Lung (tissue), 12 donors: Measurements from ENCODE around the gene ACTG1. TPM values are rescaled to one million over a fixed set of nuclear protein-coding genes. Genes with fewer than 3 reads are reported as not detected.
A peak's percentile ranks its signal among the peaks of the same experiment; 100 is the strongest.

Experiments used
- ATAC-seq: fragments of 200-7000 bp; cut with Tn5 transposase; one replicate; pipeline ENCODE4 v1.9.1; 2020; ENCODE audit warnings: moderate number of reproducible peaks; ENCODE audit not compliant: insufficient read depth, low FRiP score
- DNase-seq, 3 donors: peaks; one replicate each; pipeline ENCODE4 v3.0.0-alpha.2; 2013 to 2017
- H3K27ac ChIP-seq, 2 donors: one replicate each; pipeline ENCODE4 v1.5.1; 2013; ENCODE audit warnings: mild to moderate bottlenecking in 2 of 2, moderate library complexity in 2 of 2, control low read depth in 1 of 2, inconsistent platforms in 1 of 2, low read depth in 1 of 2, low read length in 1 of 2
- H3K27me3 ChIP-seq, 3 donors: one replicate each; pipeline ENCODE4 v1.5.1; 2013; ENCODE audit warnings: low read length in 2 of 3; ENCODE audit not compliant: control insufficient read depth in 3 of 3, insufficient read depth in 3 of 3
- H3K36me3 ChIP-seq, 4 donors: one replicate each; pipeline ENCODE4 v1.5.1; 2013; ENCODE audit warnings: low read length in 4 of 4, mild to moderate bottlenecking in 1 of 4, moderate library complexity in 1 of 4; ENCODE audit not compliant: control insufficient read depth in 4 of 4, insufficient read depth in 4 of 4
- H3K4me1 ChIP-seq, 5 donors: one replicate each; pipeline ENCODE4 v1.5.1; 2013; ENCODE audit warnings: low read length in 5 of 5, mild to moderate bottlenecking in 2 of 5, moderate library complexity in 1 of 5; ENCODE audit not compliant: control insufficient read depth in 5 of 5, insufficient read depth in 5 of 5
- H3K4me3 ChIP-seq: one replicate; pipeline ENCODE4 v1.5.1; 2013; ENCODE audit warnings: mild to moderate bottlenecking, control low read depth, moderate library complexity
- H3K9ac ChIP-seq, 2 donors: one replicate each; pipeline ENCODE4 v1.5.1; 2013; ENCODE audit warnings: low read length in 2 of 2, control low read depth in 1 of 2; ENCODE audit not compliant: insufficient read depth in 1 of 2
- H3K9me3 ChIP-seq, 4 donors: one replicate each; pipeline ENCODE4 v1.5.1; 2013; ENCODE audit warnings: low read length in 3 of 4, mild to moderate bottlenecking in 1 of 4, moderate library complexity in 1 of 4; ENCODE audit not compliant: control insufficient read depth in 4 of 4, insufficient read depth in 3 of 4
- CTCF ChIP-seq: IDR thresholded peaks from 2 replicates; pipeline ENCODE4 v1.5.1; 2012; ENCODE audit warnings: mild to moderate bottlenecking; ENCODE audit errors: control extremely low read depth, extremely low read depth
- WGBS, 2 donors: extraction: QIAGEN DNeasy Blood & Tissue Kit; methylation state at CpG; one replicate each; pipeline ENCODE4 v1.1.7; 2013; 5-methylcytosine and 5-hydroxymethylcytosine counted together
- polyA plus RNA-seq, 2 donors: library from polyadenylated mRNA; stranded (reverse); fragments of 200-250 nt; gene quantifications; one replicate each; pipeline ENCODE4 v1.2.1, GENCODE V29; 2013
- total RNA-seq, 2 donors: library from RNA; depleted of rRNA in 1 of 2; stranded (reverse); fragments of >200 nt in 1 of 2; gene quantifications; one replicate each; pipeline ENCODE4 v1.2.1, GENCODE V29; 2014 to 2021
- donor health status: control.
- donor health status: control.
- donor health status: Bipolar disorder and iron deficiency.
- donor health status: healthy.
- donor health status: DM: yes; HTN: yes; CAD: no.

The ACTG1 gene
- total and polyA plus RNA-seq, 4 donors: 1,461 to 4,301 (median 3,063) TPM

- TF ChIP-seq CTCF: no peak
- DNase-seq: peak; percentile 70 to 73 (median 71)
- Histone ChIP-seq H3K4me3 (peak overlapping the region; percentile 87), H3K27ac (peak overlapping the region; percentile 83 to 87), H3K36me3 (peaks cover 0 to 33% (median 11%) of the 10 kb centered on the region in 4 donors), H3K4me1 (peaks cover 0 to 22% (median 5%) of the 10 kb centered on the region in 5 donors), H3K9me3 (no peaks in the 10 kb centered on the region), H3K27me3 (no peaks in the 10 kb centered on the region), H3K9ac (no peak overlapping the region)
- peak; percentile 61 for ATAC-seq
- 1 to 2% methylated on average over 19 of the region's 19 CpGs for WGBS, 2 donors
Observed at GRCh38 chr17:81553018-81553615, 40.5 kb upstream of the ACTG1 start.

- Histone ChIP-seq H3K36me3 (peaks cover 0 to 33% (median 12%) of the 10 kb centered on the region in 4 donors), H3K9ac (peak within 1 kb of the TSS in 1 of 2 donors; percentile 23), H3K4me1 (peaks cover 0 to 22% (median 5%) of the 10 kb centered on the region in 5 donors), H3K27ac (peak within 1 kb of the TSS; percentile 83 to 87), H3K4me3 (peak within 1 kb of the TSS; percentile 87), H3K27me3 (no peaks in the 10 kb centered on the region), H3K9me3 (no peaks in the 10 kb centered on the region)
- WGBS, 2 donors: 0 to 1% methylated on average over 61 to 85 of the region's 85 CpGs
- no peak for TF ChIP-seq CTCF
- ATAC-seq (peak; percentile 86), DNase-seq (peak; percentile 80 to 89 (median 81))
Observed at GRCh38 chr17:81552244-81553017, 39.8 kb upstream of the ACTG1 start, which contains the start of gene FAAP100. Gene FAAP100, minus strand, starts transcription at chr17:81552353. Its CDS starts 23 bp downstream, at chr17:81552330.

- peak; percentile 16 for ATAC-seq
- peaks cover 0 to 22% (median 5%) of the 10 kb centered on the region in 5 donors for H3K4me1 ChIP-seq
Observed at GRCh38 chr17:81551458-81552243, 39.1 kb upstream of the ACTG1 start.

More at GRCh38 chr17:81551458-81552243, 39.1 kb upstream of the ACTG1 start:
- no peak for TF ChIP-seq CTCF
- H3K9me3 ChIP-seq: no peaks in the 10 kb centered on the region
- H3K36me3 ChIP-seq: peaks cover 0 to 35% (median 17%) of the 10 kb centered on the region in 4 donors
- H3K4me3 ChIP-seq: peak overlapping the region; percentile 87
- H3K27me3 ChIP-seq: no peaks in the 10 kb centered on the region
- DNase-seq: peak in 1 of 3 donors; percentile 19
- peak overlapping the region in 1 of 2 donors; percentile 23 for H3K9ac ChIP-seq
- WGBS, 2 donors: 2 to 4% methylated on average over 45 to 69 of the region's 69 CpGs
- H3K27ac ChIP-seq: peak overlapping the region; percentile 83 to 87
